22Rv1 (cell line): Measurements from ENCODE around the gene ABHD18.
"Not testable (repeated sequence)": the region's sequence is repeated elsewhere in the genome, so short reads cannot be mapped to it uniquely, and the experiment has no call there.

Experiments used
- ZFX ChIP-seq: fragments of 450-650 bp; IDR thresholded peaks from 2 replicates; pipeline ENCODE4 v1.6.1; 2017; ENCODE audit warnings: antibody characterized with exemption, borderline replicate concordance
- TF ChIP-seq, protein P1 (sequence below): fragments of 450-650 bp; IDR thresholded peaks from 2 replicates; pipeline ENCODE4 v1.5.1; 2017; ENCODE audit warnings: mild to moderate bottlenecking

DNA sequence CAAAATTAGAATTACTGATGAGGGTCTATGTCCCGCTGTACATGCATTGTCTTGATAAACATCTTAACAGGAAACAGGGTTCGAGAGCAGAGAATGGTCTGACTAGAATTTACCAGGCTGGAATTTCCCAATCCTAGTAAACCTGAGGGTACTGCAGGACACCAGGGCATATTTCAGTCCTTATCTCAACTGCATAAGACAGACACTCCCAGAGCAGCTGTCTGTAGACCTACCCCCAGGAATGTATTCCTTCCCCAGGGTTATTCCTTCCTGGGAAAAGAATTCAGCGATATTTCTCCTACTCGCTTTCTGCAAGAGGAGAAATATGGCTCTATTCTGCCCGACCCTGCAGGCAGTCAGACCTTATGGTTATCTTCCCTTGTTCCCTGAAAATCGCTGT is 31.3 kb downstream of the ABHD18 start:
- TF ChIP-seq, protein P1, sequence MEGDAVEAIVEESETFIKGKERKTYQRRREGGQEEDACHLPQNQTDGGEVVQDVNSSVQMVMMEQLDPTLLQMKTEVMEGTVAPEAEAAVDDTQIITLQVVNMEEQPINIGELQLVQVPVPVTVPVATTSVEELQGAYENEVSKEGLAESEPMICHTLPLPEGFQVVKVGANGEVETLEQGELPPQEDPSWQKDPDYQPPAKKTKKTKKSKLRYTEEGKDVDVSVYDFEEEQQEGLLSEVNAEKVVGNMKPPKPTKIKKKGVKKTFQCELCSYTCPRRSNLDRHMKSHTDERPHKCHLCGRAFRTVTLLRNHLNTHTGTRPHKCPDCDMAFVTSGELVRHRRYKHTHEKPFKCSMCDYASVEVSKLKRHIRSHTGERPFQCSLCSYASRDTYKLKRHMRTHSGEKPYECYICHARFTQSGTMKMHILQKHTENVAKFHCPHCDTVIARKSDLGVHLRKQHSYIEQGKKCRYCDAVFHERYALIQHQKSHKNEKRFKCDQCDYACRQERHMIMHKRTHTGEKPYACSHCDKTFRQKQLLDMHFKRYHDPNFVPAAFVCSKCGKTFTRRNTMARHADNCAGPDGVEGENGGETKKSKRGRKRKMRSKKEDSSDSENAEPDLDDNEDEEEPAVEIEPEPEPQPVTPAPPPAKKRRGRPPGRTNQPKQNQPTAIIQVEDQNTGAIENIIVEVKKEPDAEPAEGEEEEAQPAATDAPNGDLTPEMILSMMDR: not testable (repeated sequence)
- not testable (repeated sequence) for TF ChIP-seq ZFX
